Gastrocnemius medialis (tissue), 4 donors: ENCODE data around the gene PLCL2. TPM values are rescaled to one million over a fixed set of nuclear protein-coding genes. Genes with fewer than 3 reads are reported as not detected.
A peak's percentile ranks its signal among the peaks of the same experiment; 100 is the strongest.

Experiments used
- ATAC-seq, 2 donors: fragments of 150-250 bp; one replicate each; pipeline ENCODE4 v1.9.1; 2016
- DNase-seq, 2 donors: peaks; one replicate each; pipeline ENCODE4 v3.0.0-alpha.2; 2019
- H3K27ac ChIP-seq, 4 donors: fragments of 200-600 bp; sonication (generic); 1 replicate in 1 of 4; 2 replicates in 3 of 4; pipeline ENCODE4 v1.5.1; 2016 to 2018; ENCODE audit warnings: mild to moderate bottlenecking in 2 of 4, moderate library complexity in 1 of 4
- H3K27me3 ChIP-seq, 3 donors: fragments of 200-600 bp; sonication (generic) in 2 of 3; 1 replicate in 1 of 3; 2 replicates in 2 of 3; pipeline versions ENCODE4 v1.5.1 to v1.6.0; 2016 to 2019; ENCODE audit warnings: mild to moderate bottlenecking in 1 of 3, moderate library complexity in 1 of 3
- H3K36me3 ChIP-seq, 2 donors: fragments of 200-600 bp; sonication (generic) in 1 of 2; one replicate each; pipeline ENCODE4 v1.5.1; 2017 to 2018
- H3K4me1 ChIP-seq, 2 donors: fragments of 200-600 bp; sonication (generic) in 1 of 2; one replicate each; pipeline ENCODE4 v1.5.1; 2016 to 2017; ENCODE audit warnings: mild to moderate bottlenecking in 2 of 2
- H3K4me3 ChIP-seq, 4 donors: fragments of 200-600 bp; sonication (generic) in 3 of 4; 1 replicate in 1 of 4; 2 replicates in 3 of 4; pipeline ENCODE4 v1.5.1; 2016 to 2019; ENCODE audit warnings: mild to moderate bottlenecking in 2 of 4
- H3K9me3 ChIP-seq, 3 donors: fragments of 200-600 bp; sonication (generic) in 2 of 3; 1 replicate in 1 of 3; 2 replicates in 2 of 3; pipeline ENCODE4 v1.5.1; 2016 to 2019
- CTCF ChIP-seq, 5 experiments: fragments of 450-650 bp in 3 of 5; fragments of 200-600 bp in 2 of 5; sonication (generic) in 2 of 5; IDR thresholded peaks in 4 of 5; conservative IDR thresholded peaks in 1 of 5; 1 replicate in 4 of 5; 2 replicates in 1 of 5; pipeline ENCODE4 v1.5.1; 2016 to 2019; ENCODE audit warnings: antibody characterized with exemption in 5 of 5, mild to moderate bottlenecking in 3 of 5, moderate library complexity in 3 of 5
- POLR2A ChIP-seq, 2 donors: fragments of 450-650 bp; IDR thresholded peaks; one replicate each; pipeline ENCODE4 v1.6.1; 2017; ENCODE audit warnings: antibody characterized with exemption in 2 of 2, mild to moderate bottlenecking in 2 of 2, moderate library complexity in 2 of 2
- in situ Hi-C, 4 donors: fragments of 200-750 bp; cut with MboI; loops; one replicate each; pipeline versions ENCODE4 v1.15.0 to v1.8.0; 2017; ENCODE audit warnings: low sequenced_read_pairs in 4 of 4
- intact Hi-C: fragments of 100-400 bp; cut with DNase I; formaldehyde crosslinking; loops from one replicate; pipeline ENCODE4 v1.15.1; 2023; ENCODE audit warnings: low total_unique reads
- total RNA-seq, 4 donors: library from RNA; depleted of rRNA; stranded (reverse); fragments of >200 nt; gene quantifications; one replicate each; pipeline versions ENCODE4 v1.1.0 to v1.2.3, GENCODE V29; 2016

PLCL2 gene
- total RNA-seq, 4 donors from 2014 or later, result 23.9 to 37.2 (median 32.7) TPM

- H3K27me3 ChIP-seq, result no peaks in the 10 kb centered on the region
- ATAC-seq, result peak; percentile 31 to 34
- intact Hi-C loops (loop anchor here (5.0 kb wide), 2 partner anchors 41 to 116 kb away; no protein-coding TSS in a partner anchor), in situ Hi-C loops (no loop called here)
- H3K4me1 ChIP-seq, result peaks cover 45 to 48% of the 10 kb centered on the region in 2 donors
- no peaks in the 10 kb centered on the region for H3K36me3 ChIP-seq
- DNase-seq, result peak in 1 of 2 donors; percentile 51
- peak overlapping the region; percentile 93 to 98 (median 96) for H3K27ac ChIP-seq
- peak overlapping the region; percentile 87 to 93 (median 90) for H3K4me3 ChIP-seq
- TF ChIP-seq CTCF (IDR thresholded peaks at IDR 0.05 in 4 of 5, conservative IDR thresholded peaks at IDR 0.05 in 1 of 5), result no peak
- TF ChIP-seq POLR2A (IDR thresholded peaks at IDR 0.05), result no peak
- H3K9me3 ChIP-seq, result no peaks in the 10 kb centered on the region
These were observed 1.6 kb upstream of the PLCL2 start for GRCh38 chr3:16883057-16883722.

GRCh38 chr3:16883723-16884083, 1.1 kb upstream of the PLCL2 start:
- Histone ChIP-seq H3K36me3 (no peaks in the 10 kb centered on the region), H3K27me3 (no peaks in the 10 kb centered on the region), H3K4me1 (peaks cover 50 to 53% of the 10 kb centered on the region in 2 donors), H3K9me3 (no peaks in the 10 kb centered on the region), H3K27ac (peak overlapping the region; percentile 93 to 98 (median 96)), H3K4me3 (peak overlapping the region; percentile 87 to 93 (median 90))
- intact Hi-C loops, result loop anchor here (2.0 to 5.0 kb wide), 4 partner anchors 41 to 257 kb away; no protein-coding TSS in a partner anchor
- in situ Hi-C loops, result no loop called here
- ATAC-seq (peak; percentile 11 to 12), DNase-seq (no peak)
- TF ChIP-seq CTCF (IDR thresholded peaks at IDR 0.05 in 4 of 5, conservative IDR thresholded peaks at IDR 0.05 in 1 of 5) (no peak), POLR2A (IDR thresholded peaks at IDR 0.05) (no peak)

GRCh38 chr3:16884084-16884747, 539 bp upstream of the PLCL2 start:
- intact Hi-C loops (loop anchor here (2.0 to 5.0 kb wide), 4 partner anchors 42 to 257 kb away; no protein-coding TSS in a partner anchor), in situ Hi-C loops (no loop called here)
- ATAC-seq (peak; percentile 47 to 63), DNase-seq (peak; percentile 66 to 78)
- Histone ChIP-seq H3K36me3 (no peaks in the 10 kb centered on the region), H3K27ac (peak overlapping the region; percentile 93 to 98 (median 96)), H3K9me3 (no peaks in the 10 kb centered on the region), H3K4me1 (peaks cover 55 to 59% of the 10 kb centered on the region in 2 donors), H3K27me3 (no peaks in the 10 kb centered on the region), H3K4me3 (peak overlapping the region; percentile 87 to 93 (median 90))
- TF ChIP-seq POLR2A (IDR thresholded peaks at IDR 0.05), result peak in 1 of 2 donors; percentile 36
- TF ChIP-seq CTCF (IDR thresholded peaks at IDR 0.05 in 4 of 5, conservative IDR thresholded peaks at IDR 0.05 in 1 of 5), result peak; percentile 64 to 82 (median 76)

- peak overlapping the region; percentile 85 to 90 (median 88) for H3K4me3 ChIP-seq
- intact Hi-C loops, result loop anchor here (2.0 kb wide), 2 partner anchors 141 to 255 kb away; no protein-coding TSS in a partner anchor
- no peaks in the 10 kb centered on the region for H3K36me3 ChIP-seq
- ATAC-seq (no peak), DNase-seq (peak in 1 of 2 donors; percentile 62)
- H3K27me3 ChIP-seq, result no peaks in the 10 kb centered on the region
- H3K27ac ChIP-seq, result peak overlapping the region; percentile 93 to 98 (median 96)
- H3K9me3 ChIP-seq, result no peaks in the 10 kb centered on the region
- no peak for TF ChIP-seq POLR2A (IDR thresholded peaks at IDR 0.05)
- TF ChIP-seq CTCF (IDR thresholded peaks at IDR 0.05 in 4 of 5, conservative IDR thresholded peaks at IDR 0.05 in 1 of 5), result no peak
- peaks cover 67 to 74% of the 10 kb centered on the region in 2 donors for H3K4me1 ChIP-seq
- in situ Hi-C loops, result no loop called here
These were observed 993 bp downstream of the PLCL2 start for GRCh38 chr3:16885593-16886302.
